Ovary (tissue), 9 donors: ENCODE data around the gene SMYD2. TPM values are rescaled to one million over a fixed set of nuclear protein-coding genes. Genes with fewer than 3 reads are reported as not detected.

Source experiments
- DNase-seq, 5 donors: peaks; one replicate each; pipeline ENCODE4 v3.0.0-alpha.2; 2019 to 2020
- H3K27ac ChIP-seq, 2 donors: fragments of 200-600 bp; one replicate each; pipeline versions ENCODE4 v1.5.1 to v1.8.0; 2019 to 2022
- H3K27me3 ChIP-seq: fragments of 200-600 bp; one replicate; pipeline ENCODE4 v1.8.0; 2022
- H3K36me3 ChIP-seq: fragments of 200-600 bp; sonication (generic); one replicate; pipeline ENCODE4 v1.5.1; 2019
- H3K4me1 ChIP-seq: one replicate; pipeline ENCODE4 v1.8.1; 2013; ENCODE audit warnings: mild to moderate bottlenecking, moderate library complexity; ENCODE audit not compliant: insufficient read depth
- H3K4me3 ChIP-seq: fragments of 200-600 bp; sonication (generic); one replicate; pipeline ENCODE4 v1.5.1; 2017
- H3K9me3 ChIP-seq, 2 donors: fragments of 200-600 bp in 1 of 2; sonication (generic) in 1 of 2; one replicate each; pipeline versions ENCODE4 v1.5.1 to v1.8.1; 2013 to 2019; ENCODE audit warnings: mild to moderate bottlenecking in 1 of 2, moderate library complexity in 1 of 2
- EP300 ChIP-seq: sonication (generic); formaldehyde crosslinking; IDR thresholded peaks from one replicate; pipeline ENCODE4 v1.6.1; 2017; ENCODE audit warnings: antibody characterized with exemption
- POLR2A ChIP-seq: fragments of 450-650 bp; IDR thresholded peaks from one replicate; pipeline ENCODE4 v1.6.1; 2017; ENCODE audit warnings: antibody characterized with exemption, mild to moderate bottlenecking, moderate library complexity
- WGBS, 3 donors: extraction: QIAGEN DNeasy Blood & Tissue Kit in 1 of 3; methylation state at CpG; one replicate each; pipeline versions ENCODE4 v1.1.5 to v1.1.7; 2013 to 2017; 5-methylcytosine and 5-hydroxymethylcytosine counted together
- intact Hi-C, 4 donors: fragments of 100-400 bp; cut with DNase I; formaldehyde crosslinking; loops; one replicate each; pipeline versions ENCODE4 v1.11.0 to v1.15.1; 2022 to 2023
- polyA plus RNA-seq, 2 donors: library from polyadenylated mRNA; stranded (reverse); fragments of 200-250 nt in 1 of 2; fragments of 350-450 nt in 1 of 2; fragmentation: Illumina TruSeq in 1 of 2; extraction: RNeasy Lipid Tissue Mini Kit (QIAGEN cat#74804) in 1 of 2; gene quantifications; one replicate each; pipeline ENCODE4 v1.2.3, GENCODE V29; 2013 to 2014
- total RNA-seq, 7 donors: library from RNA; depleted of rRNA in 2 of 7; stranded (reverse); fragments of >200 nt in 2 of 7; fragmentation: NEBNext Ultra II Directional in 3 of 7; extraction: Animal tissue kit (Norgen Biotek cat#: 25700) in 3 of 7; gene quantifications; one replicate each; pipeline versions ENCODE4 v1.1.0 to v1.2.4, GENCODE V29; 2016 to 2023
- TF ChIP-seq, protein P1 (sequence below), 3 donors: fragments of 450-650 bp in 2 of 3; fragments of 200-600 bp in 1 of 3; IDR thresholded peaks; one replicate each; pipeline versions ENCODE4 v1.5.1 to v1.8.0; 2016 to 2022; ENCODE audit warnings: antibody characterized with exemption in 3 of 3, mild to moderate bottlenecking in 1 of 3
- donor health status: DM: no; HTN: no; CAD: no; lungs with moderate emphysema.
- donor health status: DM: no; HTN: no; CAD: no.
- donor health status: Bipolar disorder and iron deficiency.
- donor health status: DM: yes; HTN: yes; CAD: no.
- donor health status: DM: no; HTN: no; CAD: no.
- donor health status: DM: yes; HTN: yes; CAD: no.

SMYD2 gene
- total and polyA plus RNA-seq, 9 donors, result 14.6 to 50.3 (median 17.2) TPM

DNA sequence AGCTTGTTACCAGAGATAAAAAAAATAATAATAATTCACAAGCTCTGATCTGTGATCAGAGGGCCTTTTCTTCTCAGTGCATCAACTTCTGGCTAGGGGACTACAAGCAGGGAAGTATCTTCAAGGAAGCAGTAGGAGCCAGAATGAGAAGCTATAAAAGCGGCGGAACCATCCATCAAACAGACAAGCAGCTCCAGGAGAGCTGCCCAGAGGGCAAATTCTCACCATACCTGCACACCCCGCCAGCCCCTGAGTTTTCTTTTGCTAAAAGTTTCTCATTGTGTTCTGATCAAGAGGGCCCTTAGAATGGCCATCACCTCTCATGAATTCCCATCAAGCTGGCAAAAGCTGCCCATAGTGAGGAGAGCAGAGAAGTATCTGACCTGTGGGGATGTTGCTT is 99.4 kb downstream of the SMYD2 start:
- intact Hi-C loops, result no loop called here
- H3K27me3 ChIP-seq, result no peaks in the 10 kb centered on the region
- H3K4me3 ChIP-seq, result no peak overlapping the region
- no peak overlapping the region for H3K27ac ChIP-seq
- no peak for DNase-seq
- H3K36me3 ChIP-seq, result no peaks in the 10 kb centered on the region
- TF ChIP-seq EP300 (no peak), POLR2A (no peak)
- TF ChIP-seq, protein P1, sequence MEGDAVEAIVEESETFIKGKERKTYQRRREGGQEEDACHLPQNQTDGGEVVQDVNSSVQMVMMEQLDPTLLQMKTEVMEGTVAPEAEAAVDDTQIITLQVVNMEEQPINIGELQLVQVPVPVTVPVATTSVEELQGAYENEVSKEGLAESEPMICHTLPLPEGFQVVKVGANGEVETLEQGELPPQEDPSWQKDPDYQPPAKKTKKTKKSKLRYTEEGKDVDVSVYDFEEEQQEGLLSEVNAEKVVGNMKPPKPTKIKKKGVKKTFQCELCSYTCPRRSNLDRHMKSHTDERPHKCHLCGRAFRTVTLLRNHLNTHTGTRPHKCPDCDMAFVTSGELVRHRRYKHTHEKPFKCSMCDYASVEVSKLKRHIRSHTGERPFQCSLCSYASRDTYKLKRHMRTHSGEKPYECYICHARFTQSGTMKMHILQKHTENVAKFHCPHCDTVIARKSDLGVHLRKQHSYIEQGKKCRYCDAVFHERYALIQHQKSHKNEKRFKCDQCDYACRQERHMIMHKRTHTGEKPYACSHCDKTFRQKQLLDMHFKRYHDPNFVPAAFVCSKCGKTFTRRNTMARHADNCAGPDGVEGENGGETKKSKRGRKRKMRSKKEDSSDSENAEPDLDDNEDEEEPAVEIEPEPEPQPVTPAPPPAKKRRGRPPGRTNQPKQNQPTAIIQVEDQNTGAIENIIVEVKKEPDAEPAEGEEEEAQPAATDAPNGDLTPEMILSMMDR (IDR thresholded peaks at IDR 0.05), result no peak
- 79 to 90% (median 89%) methylated on average over 3 of the region's 3 CpGs for WGBS, 3 donors
- no peaks in the 10 kb centered on the region for H3K9me3 ChIP-seq
- H3K4me1 ChIP-seq, result no peaks in the 10 kb centered on the region

- H3K9me3 ChIP-seq, result no peaks in the 10 kb centered on the region
- no peaks in the 10 kb centered on the region for H3K4me1 ChIP-seq
- WGBS, 3 donors, result 77 to 88% (median 86%) methylated on average over 1 of the region's 1 CpG
- DNase-seq, result no peak
- intact Hi-C loops, result no loop called here
- TF ChIP-seq EP300, result no peak
- TF ChIP-seq, protein P1 (IDR thresholded peaks at IDR 0.05), result no peak
- no peak for TF ChIP-seq POLR2A
- no peaks in the 10 kb centered on the region for H3K27me3 ChIP-seq
- no peak overlapping the region for H3K4me3 ChIP-seq
- no peak overlapping the region for H3K27ac ChIP-seq
- H3K36me3 ChIP-seq, result no peaks in the 10 kb centered on the region
Observed at GRCh38 chr1:214380986-214381695, 100.2 kb downstream of the SMYD2 start.

DNA sequence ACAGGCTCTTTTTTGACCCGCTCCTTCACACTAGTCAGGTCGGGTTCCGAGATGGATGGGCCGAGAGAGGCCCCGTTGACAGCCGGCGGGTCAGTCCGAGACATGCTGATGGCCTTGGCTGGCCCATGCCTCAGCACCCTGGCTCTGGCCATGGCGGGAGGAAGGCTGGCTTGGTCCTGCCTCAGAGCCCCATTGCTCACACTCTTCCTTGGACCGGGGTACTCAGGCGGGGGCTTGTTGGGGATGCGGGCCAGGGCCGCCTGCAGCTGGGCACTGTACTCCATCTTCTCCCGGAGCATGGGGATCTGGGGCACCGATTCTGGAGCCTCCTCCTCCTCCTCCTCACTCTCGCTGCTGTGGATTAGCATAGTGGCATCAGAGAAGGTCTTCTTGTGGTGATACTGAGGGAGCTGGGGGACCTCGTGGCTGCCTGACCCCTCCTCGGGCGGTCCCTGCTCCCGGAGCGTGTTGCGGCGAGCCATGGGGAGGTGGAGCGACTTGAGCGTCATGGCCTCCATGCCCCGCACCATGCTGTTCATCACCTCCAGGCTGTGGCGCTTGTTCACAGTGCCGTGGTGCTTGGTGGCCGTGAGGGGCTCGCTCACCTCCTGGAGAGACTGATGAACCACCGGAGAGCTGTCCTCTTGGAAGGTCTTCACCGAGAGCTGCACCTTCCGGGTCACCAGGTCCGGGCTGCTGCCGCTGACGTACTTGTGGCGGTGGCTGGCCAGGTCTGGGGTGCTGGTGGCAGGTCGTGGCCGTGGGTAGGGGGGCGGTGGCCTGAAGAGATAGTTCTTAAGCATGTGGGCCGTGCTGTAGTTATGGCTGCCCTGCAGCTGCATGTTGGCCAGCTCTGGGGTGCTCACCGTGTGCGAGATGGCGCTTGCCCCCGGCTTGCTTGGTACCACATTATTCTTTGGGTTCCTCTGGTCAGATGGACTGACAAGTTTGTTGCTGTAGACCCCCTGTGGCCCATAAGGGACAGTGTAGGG is 102.7 kb downstream of the SMYD2 start:
- no peaks in the 10 kb centered on the region for H3K9me3 ChIP-seq
- H3K27ac ChIP-seq, result no peak overlapping the region
- H3K27me3 ChIP-seq, result no peaks in the 10 kb centered on the region
- no peak overlapping the region for H3K4me3 ChIP-seq
- H3K4me1 ChIP-seq, result no peaks in the 10 kb centered on the region
- no peaks in the 10 kb centered on the region for H3K36me3 ChIP-seq
- intact Hi-C loops, result no loop called here
- WGBS, 3 donors, result 96 to 98% (median 97%) methylated on average over 42 to 45 of the region's 45 CpGs
- no peak for DNase-seq
- no peak for TF ChIP-seq POLR2A
- TF ChIP-seq, protein P1 (IDR thresholded peaks at IDR 0.05), result no peak
- TF ChIP-seq EP300, result no peak

DNA sequence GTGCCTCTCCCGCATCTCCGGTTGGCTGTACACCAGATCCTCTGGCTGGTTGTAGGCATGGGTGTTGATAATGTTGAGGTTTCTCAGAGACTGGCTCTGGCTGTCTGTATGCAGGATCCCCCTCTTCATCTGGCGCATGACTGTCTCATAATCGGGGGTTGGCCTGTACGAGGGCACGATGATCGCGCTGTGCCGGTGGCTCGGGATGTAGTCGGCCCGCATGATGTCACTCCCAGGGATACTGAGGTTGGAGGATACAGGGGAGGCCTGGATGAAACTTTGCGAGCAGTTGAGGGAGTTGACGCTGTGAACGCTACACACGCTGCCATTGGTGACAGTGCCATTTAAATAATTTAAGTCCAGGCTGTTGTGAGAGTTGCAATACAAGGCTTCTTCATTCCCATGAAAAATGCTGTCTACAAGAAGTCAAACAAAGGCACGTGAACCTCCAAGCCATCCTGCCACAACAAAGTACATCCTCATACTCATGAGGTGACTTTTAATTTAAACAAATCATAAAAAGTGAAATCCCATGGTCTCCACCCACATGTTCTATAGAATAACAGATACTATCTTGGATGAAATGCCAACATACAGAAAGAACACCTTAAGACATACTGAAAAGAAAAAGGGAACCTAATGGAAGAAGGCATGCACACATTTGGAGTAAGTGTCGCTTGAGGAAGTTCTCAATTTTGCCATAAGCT is 103.6 kb downstream of the SMYD2 start:
- Histone ChIP-seq H3K36me3 (no peaks in the 10 kb centered on the region), H3K9me3 (no peaks in the 10 kb centered on the region), H3K4me1 (no peaks in the 10 kb centered on the region), H3K27ac (no peak overlapping the region), H3K4me3 (no peak overlapping the region), H3K27me3 (no peaks in the 10 kb centered on the region)
- intact Hi-C loops, result no loop called here
- WGBS, 3 donors, result 96 to 98% (median 97%) methylated on average over 18 of the region's 18 CpGs
- no peak for DNase-seq
- TF ChIP-seq POLR2A, result no peak
- no peak for TF ChIP-seq EP300
- TF ChIP-seq, protein P1 (IDR thresholded peaks at IDR 0.05), result no peak
